Omental fat pad (tissue), 4 donors: ENCODE data around the gene CLCF1. TPM values are rescaled to one million over a fixed set of nuclear protein-coding genes. Genes with fewer than 3 reads are reported as not detected.
"Not testable (repeated sequence)": the region's sequence is repeated elsewhere in the genome, so short reads cannot be mapped to it uniquely, and the experiment has no call there.

ENCODE experiments used
- ATAC-seq: fragments of 150-250 bp; one replicate; pipeline ENCODE4 v1.9.1; 2016; ENCODE audit warnings: mild to moderate bottlenecking, moderate library complexity; ENCODE audit not compliant: low FRiP score
- DNase-seq: peaks from one replicate; pipeline ENCODE4 v3.0.0-alpha.2; 2019; ENCODE audit warnings: low spot score
- CTCF ChIP-seq, 3 donors: fragments of 450-650 bp; IDR thresholded peaks; one replicate each; pipeline ENCODE4 v1.5.1; 2016 to 2017; ENCODE audit warnings: antibody characterized with exemption in 3 of 3, mild to moderate bottlenecking in 3 of 3, moderate library complexity in 2 of 3
- total RNA-seq, 4 donors: library from RNA; depleted of rRNA; stranded (reverse); fragments of >200 nt; gene quantifications; one replicate each; pipeline ENCODE4 v1.1.0, GENCODE V29; 2016

Gene CLCF1
- total RNA-seq, 4 donors from 2014 or later: 4.1 to 51.4 (median 25.1) TPM

GRCh38 chr11:67332081-67332691 is 41.2 kb downstream of the CLCF1 start:
- TF ChIP-seq CTCF (IDR thresholded peaks at IDR 0.05): no peak
- ATAC-seq: no peak
- DNase-seq: no peak

GRCh38 chr11:67323526-67323925 is 49.9 kb downstream of the CLCF1 start:
- no peak for ATAC-seq
- no peak for DNase-seq
- no peak for TF ChIP-seq CTCF (IDR thresholded peaks at IDR 0.05)

GRCh38 chr11:67322049-67322448 is 51.3 kb downstream of the CLCF1 start:
- no peak for DNase-seq
- TF ChIP-seq CTCF (IDR thresholded peaks at IDR 0.05): no peak
- no peak for ATAC-seq

- TF ChIP-seq CTCF (IDR thresholded peaks at IDR 0.05): no peak
- no peak for DNase-seq
- no peak for ATAC-seq
These were observed 52.0 kb downstream of the CLCF1 start for GRCh38 chr11:67321313-67321871.

GRCh38 chr11:67320691-67321090 is 52.7 kb downstream of the CLCF1 start:
- ATAC-seq (no peak), DNase-seq (no peak)
- TF ChIP-seq CTCF (IDR thresholded peaks at IDR 0.05): no peak

GRCh38 chr11:67320011-67320410 is 53.4 kb downstream of the CLCF1 start:
- DNase-seq (no peak), ATAC-seq (no peak)
- no peak for TF ChIP-seq CTCF (IDR thresholded peaks at IDR 0.05)

GRCh38 chr11:67318876-67319275 is 54.5 kb downstream of the CLCF1 start:
- DNase-seq, ATAC-seq: not testable (repeated sequence)
